Measurements from ENCODE around the gene RADIL.
"Not testable (repeated sequence)": the region's sequence is repeated elsewhere in the genome, so short reads cannot be mapped to it uniquely, and the experiment has no call there.

DNA sequence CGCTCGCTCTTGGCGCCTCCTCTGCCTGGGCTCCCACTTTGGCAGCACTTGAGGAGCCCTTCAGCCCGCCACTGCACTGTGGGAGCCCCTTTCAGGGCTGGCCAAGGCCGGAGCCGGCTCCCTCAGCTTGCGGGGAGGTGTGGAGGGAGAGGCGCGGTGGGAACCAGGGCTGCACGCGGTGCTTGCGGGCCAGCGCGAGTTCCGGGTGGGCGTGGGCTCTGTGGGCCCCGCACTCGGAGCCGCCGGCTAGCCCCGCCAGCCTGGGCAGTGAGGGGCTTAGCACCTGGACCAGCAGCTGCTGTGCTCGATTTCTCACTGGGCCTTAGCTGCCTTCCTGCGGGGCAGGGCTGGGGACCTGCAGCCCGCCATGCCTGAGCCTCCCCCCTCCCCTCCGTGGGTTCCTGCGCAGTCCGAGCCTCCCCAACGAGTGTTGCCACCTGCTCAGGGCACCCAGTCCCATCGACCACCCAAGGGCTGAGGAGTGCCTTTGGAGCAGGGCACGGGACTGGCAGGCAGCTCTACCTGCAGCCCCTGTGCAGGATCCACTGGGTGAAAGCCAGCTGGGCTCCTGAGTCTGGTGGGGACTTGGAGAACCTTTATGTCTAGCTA lies 90.0 kb downstream of the RADIL start:
- not testable (repeated sequence) for TF ChIP-seq CTCF, POLR2A (IDR thresholded peaks at IDR 0.05)

All from lower leg skin (tissue), 3 donors.